NB4 (cell line): ENCODE data around the gene AACS.

Experiments
- CTCF ChIP-seq: IDR thresholded peaks from one replicate; pipeline ENCODE4 v1.5.1; 2012; ENCODE audit warnings: low read depth, low read length
- POLR2A ChIP-seq: IDR thresholded peaks from 2 replicates; pipeline ENCODE4 v1.6.1; 2011; ENCODE audit warnings: mild to moderate bottlenecking; ENCODE audit not compliant: insufficient read length; ENCODE audit errors: extremely low read depth

GRCh38 chr12:125065919-125066570 lies 810 bp downstream of the AACS start:
- TF ChIP-seq CTCF (no peak), POLR2A (no peak)
